Erythroblast (primary cell): Measurements from ENCODE around the gene KAZN.

Experiments
- GATA1 ChIP-seq: IDR thresholded peaks from 2 replicates; pipeline ENCODE4 v1.6.1; 2011; ENCODE audit warnings: low read depth, mild to moderate bottlenecking, control low read depth, low read length, moderate library complexity
- POLR2A ChIP-seq: IDR thresholded peaks from 2 replicates; pipeline ENCODE4 v1.6.1; 2011; ENCODE audit warnings: mild to moderate bottlenecking, low read length

GRCh38 chr1:15123270-15123669, 524.8 kb downstream of the KAZN start:
- TF ChIP-seq POLR2A (no peak), GATA1 (no peak)
